Progenitor cell of endocrine pancreas (in vitro differentiated cells): ENCODE results near the gene CREBBP. TPM values are rescaled to one million over a fixed set of nuclear protein-coding genes. Genes with fewer than 3 reads are reported as not detected.

ENCODE experiments used
- DNase-seq: peaks from one replicate; pipeline ENCODE4 v3.0.0; 2021; ENCODE audit warnings: low spot score; ENCODE audit not compliant: unreplicated experiment
- H3K27ac Mint-ChIP-seq: 2 replicates; pipeline ENCODE4 v1.8.0; 2021; ENCODE audit warnings: mild to moderate bottlenecking, moderate library complexity, mixed read lengths
- H3K27me3 Mint-ChIP-seq: 2 replicates; pipeline ENCODE4 v1.8.0; 2021; ENCODE audit warnings: mixed read lengths
- H3K36me3 Mint-ChIP-seq: 2 replicates; pipeline ENCODE4 v1.8.0; 2022; ENCODE audit warnings: mixed read lengths; ENCODE audit not compliant: insufficient read depth
- H3K4me1 Mint-ChIP-seq: 2 replicates; pipeline ENCODE4 v1.8.0; 2021; ENCODE audit warnings: low read depth, mixed read lengths
- H3K4me3 Mint-ChIP-seq: 2 replicates; pipeline ENCODE4 v1.8.0; 2021; ENCODE audit warnings: low read depth, mild to moderate bottlenecking, moderate library complexity, mixed read lengths
- H3K9me3 Mint-ChIP-seq: 2 replicates; pipeline ENCODE4 v1.8.0; 2021; ENCODE audit warnings: low read depth, mixed read lengths
- CTCF ChIP-seq: fragments of 200-600 bp; sonication (generic); IDR thresholded peaks from one replicate; pipeline ENCODE4 v1.5.0; 2021; ENCODE audit warnings: antibody characterized with exemption, mild to moderate bottlenecking; ENCODE audit not compliant: unreplicated experiment
- total RNA-seq: library from RNA; stranded (reverse); gene quantifications from 2 replicates; pipeline ENCODE4 v1.2.1, GENCODE V29; 2021

CREBBP gene
- total RNA-seq, 1 donor from 2014 or later = 144 TPM

DNA sequence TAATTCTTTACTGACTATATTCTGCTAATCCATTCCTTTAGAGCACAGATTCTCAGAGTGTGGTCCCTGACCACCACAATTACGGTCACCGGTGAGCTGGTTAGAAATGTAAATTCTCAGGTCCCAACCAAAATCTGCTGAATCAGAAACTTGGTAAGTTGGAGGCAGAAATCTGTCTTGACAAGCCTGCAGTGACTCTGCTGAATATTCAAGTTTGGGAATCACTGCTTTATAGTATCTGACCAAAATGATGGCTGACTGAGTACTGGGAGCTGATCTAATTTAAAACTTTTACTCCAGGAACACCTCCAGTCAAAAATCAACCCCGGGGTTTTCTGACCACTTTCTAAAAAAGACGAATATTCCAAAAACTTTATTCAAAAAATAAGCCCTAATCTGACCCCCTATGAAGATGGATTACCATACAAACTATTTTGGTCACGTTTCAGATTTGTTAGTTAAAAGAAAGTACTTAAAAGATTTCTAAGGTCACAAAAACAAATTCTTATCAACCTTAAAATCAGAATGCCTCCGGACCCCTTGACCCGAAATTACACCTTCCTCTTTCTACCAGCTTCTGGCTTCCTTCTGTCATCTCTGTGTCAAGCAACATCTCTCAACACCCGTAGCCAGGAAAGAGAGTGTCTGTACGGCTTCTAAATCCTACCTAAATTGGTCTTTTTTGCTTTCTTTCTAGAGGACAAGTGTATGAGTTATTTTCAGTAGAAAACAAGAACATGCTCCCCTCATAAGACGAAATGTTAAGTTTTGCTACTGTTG, 38.6 kb downstream of the CREBBP start:
- H3K9me3 Mint-ChIP-seq = no peaks in the 10 kb centered on the region
- H3K36me3 Mint-ChIP-seq = peaks cover 6% of the 10 kb centered on the region
- H3K27me3 Mint-ChIP-seq = no peaks in the 10 kb centered on the region
- H3K27ac Mint-ChIP-seq = no peak overlapping the region
- DNase-seq = no peak
- no peak for TF ChIP-seq CTCF
- peaks cover 6% of the 10 kb centered on the region for H3K4me1 Mint-ChIP-seq
- H3K4me3 Mint-ChIP-seq = no peak overlapping the region

- TF ChIP-seq CTCF = no peak
- DNase-seq = no peak
- no peaks in the 10 kb centered on the region for H3K4me1 Mint-ChIP-seq
- no peak overlapping the region for H3K4me3 Mint-ChIP-seq
- no peaks in the 10 kb centered on the region for H3K27me3 Mint-ChIP-seq
- H3K27ac Mint-ChIP-seq = peak overlapping the region; percentile 89
- H3K9me3 Mint-ChIP-seq = peaks cover under 1% of the 10 kb centered on the region
- peaks cover 7% of the 10 kb centered on the region for H3K36me3 Mint-ChIP-seq
These were observed 40.9 kb downstream of the CREBBP start for GRCh38 chr16:3839402-3840184.

- Mint-ChIP-seq H3K27ac (peak overlapping the region; percentile 74), H3K27me3 (no peaks in the 10 kb centered on the region), H3K9me3 (peaks cover 4% of the 10 kb centered on the region), H3K4me1 (no peaks in the 10 kb centered on the region), H3K36me3 (peaks cover 15% of the 10 kb centered on the region), H3K4me3 (no peak overlapping the region)
- no peak for TF ChIP-seq CTCF
- no peak for DNase-seq
These were observed 41.7 kb downstream of the CREBBP start for GRCh38 chr16:3838600-3839401.

DNA sequence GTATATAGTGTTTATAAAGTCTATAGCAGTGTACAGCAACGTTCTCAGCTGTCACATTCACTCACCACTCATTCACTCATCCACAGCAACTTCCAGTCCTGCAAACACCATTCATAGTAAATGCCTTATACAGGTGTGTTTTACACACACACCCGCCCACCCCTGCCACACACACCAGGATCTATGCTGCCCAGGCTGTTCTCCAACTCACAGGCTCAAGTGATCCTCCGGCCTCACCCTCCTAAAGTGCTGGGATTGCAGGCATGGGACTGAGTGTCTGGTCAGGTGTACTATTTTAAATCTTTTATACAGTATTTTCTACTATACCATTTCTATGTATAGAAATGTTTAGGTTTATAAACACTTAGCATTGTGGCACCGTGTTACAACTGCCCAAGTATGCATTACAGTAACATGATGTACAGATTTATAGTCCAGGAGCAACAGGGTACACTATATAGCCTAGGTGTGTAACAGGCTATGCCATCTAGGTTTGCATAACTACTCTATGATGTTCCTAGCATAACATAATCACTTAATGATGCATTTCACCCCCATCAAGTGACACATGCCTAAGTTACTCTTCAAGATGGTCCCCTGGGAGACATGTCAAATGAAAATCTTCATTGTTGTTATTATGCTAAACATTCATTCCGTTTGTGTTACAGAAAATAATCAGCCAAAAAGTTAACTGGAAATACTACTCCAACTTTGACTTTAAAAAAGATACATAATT, 42.5 kb downstream of the CREBBP start:
- H3K4me1 Mint-ChIP-seq = no peaks in the 10 kb centered on the region
- peaks cover 12% of the 10 kb centered on the region for H3K9me3 Mint-ChIP-seq
- H3K36me3 Mint-ChIP-seq = peaks cover 22% of the 10 kb centered on the region
- H3K27ac Mint-ChIP-seq = no peak overlapping the region
- no peak for DNase-seq
- TF ChIP-seq CTCF = no peak
- H3K27me3 Mint-ChIP-seq = no peaks in the 10 kb centered on the region
- H3K4me3 Mint-ChIP-seq = no peak overlapping the region
